PFSK-1 (cell line): Measurements from ENCODE around the gene PSMD10. TPM values are rescaled to one million over a fixed set of nuclear protein-coding genes. Genes with fewer than 3 reads are reported as not detected.

ENCODE experiments used
- FOXP2 ChIP-seq: optimal IDR thresholded peaks from 2 replicates; pipeline ENCODE3; 2011; ENCODE audit warnings: borderline replicate concordance, control low read depth, inconsistent platforms; ENCODE audit not compliant: insufficient read depth; ENCODE audit errors: extremely low read length, extremely low read depth
- POLR2AphosphoS5 ChIP-seq: IDR thresholded peaks from 2 replicates; pipeline ENCODE4 v1.6.1; 2012; ENCODE audit warnings: low read depth, mild to moderate bottlenecking, control low read depth, low read length, moderate library complexity
- SIN3A ChIP-seq: IDR thresholded peaks from 2 replicates; pipeline ENCODE4 v1.6.1; 2012; ENCODE audit warnings: mild to moderate bottlenecking, low read length, moderate library complexity, borderline replicate concordance; ENCODE audit not compliant: insufficient read depth
- TAF1 ChIP-seq: IDR thresholded peaks from 2 replicates; pipeline ENCODE4 v1.6.1; 2012; ENCODE audit warnings: low read length, control low read depth, borderline replicate concordance; ENCODE audit not compliant: insufficient read depth
- polyA plus RNA-seq: library from polyadenylated mRNA; unstranded; fragments of >200 nt; gene quantifications from one replicate; pipeline ENCODE4 v1.2.1, GENCODE V29; 2012; ENCODE audit warnings: low read depth, missing spikeins; ENCODE audit not compliant: insufficient read length
- TF ChIP-seq, protein P1 (sequence below), 2 experiments: IDR thresholded peaks; 2 replicates each; pipeline versions ENCODE4 v1.6.1 to v1.8.0; 2011 to 2012; ENCODE audit warnings: low read depth in 2 of 2, low read length in 2 of 2, control low read depth in 1 of 2, inconsistent platforms in 1 of 2, mild to moderate bottlenecking in 1 of 2, moderate library complexity in 1 of 2; ENCODE audit not compliant: insufficient read depth in 1 of 2

Gene PSMD10, protein sequence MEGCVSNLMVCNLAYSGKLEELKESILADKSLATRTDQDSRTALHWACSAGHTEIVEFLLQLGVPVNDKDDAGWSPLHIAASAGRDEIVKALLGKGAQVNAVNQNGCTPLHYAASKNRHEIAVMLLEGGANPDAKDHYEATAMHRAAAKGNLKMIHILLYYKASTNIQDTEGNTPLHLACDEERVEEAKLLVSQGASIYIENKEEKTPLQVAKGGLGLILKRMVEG
- 33.1 TPM for polyA plus RNA-seq

DNA sequence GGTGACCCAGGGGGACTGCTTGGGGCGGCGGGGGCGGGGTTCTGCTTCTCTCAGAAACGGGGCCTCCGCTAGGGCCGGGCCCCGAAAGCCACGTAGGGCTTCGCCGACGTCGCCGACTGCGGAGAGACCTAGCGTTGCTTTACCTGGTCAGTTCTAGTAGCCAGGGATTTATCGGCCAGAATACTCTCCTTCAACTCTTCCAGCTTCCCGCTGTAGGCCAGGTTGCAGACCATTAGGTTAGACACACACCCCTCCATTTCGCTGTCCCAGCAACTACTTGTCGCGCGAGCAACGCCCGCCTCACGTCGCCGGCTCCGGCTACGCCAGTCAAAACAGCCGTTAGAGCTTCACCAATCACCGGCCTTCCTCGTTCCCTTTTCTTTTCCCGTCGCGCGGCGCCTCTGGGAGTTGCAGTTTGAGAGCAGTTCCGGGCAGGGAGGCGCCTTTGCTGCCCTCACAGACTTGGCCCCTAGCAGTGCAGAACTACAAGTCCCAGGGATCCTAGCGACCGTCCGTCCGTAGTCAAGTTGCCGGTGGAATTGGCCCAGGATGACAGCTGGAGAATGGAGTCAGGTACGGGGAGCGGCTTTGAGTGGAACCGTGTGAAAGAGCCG lies at the start of gene PSMD10, which contains the start of gene ATG4A:
Gene PSMD10 (minus strand): TSS at position 279 of the 614 bp plus-strand sequence. CDS start 22 bp downstream, at position 257.
Gene ATG4A (plus strand): TSS at position 515 of the 614 bp plus-strand sequence. CDS start 49 bp downstream, at position 564.
- TF ChIP-seq SIN3A (no peak; the same call in 1 of the 2 replicates), FOXP2 (no peak), POLR2AphosphoS5 (peak; percentile 54; the same call in 1 of the 2 replicates), TAF1 (no peak)
- TF ChIP-seq, protein P1, sequence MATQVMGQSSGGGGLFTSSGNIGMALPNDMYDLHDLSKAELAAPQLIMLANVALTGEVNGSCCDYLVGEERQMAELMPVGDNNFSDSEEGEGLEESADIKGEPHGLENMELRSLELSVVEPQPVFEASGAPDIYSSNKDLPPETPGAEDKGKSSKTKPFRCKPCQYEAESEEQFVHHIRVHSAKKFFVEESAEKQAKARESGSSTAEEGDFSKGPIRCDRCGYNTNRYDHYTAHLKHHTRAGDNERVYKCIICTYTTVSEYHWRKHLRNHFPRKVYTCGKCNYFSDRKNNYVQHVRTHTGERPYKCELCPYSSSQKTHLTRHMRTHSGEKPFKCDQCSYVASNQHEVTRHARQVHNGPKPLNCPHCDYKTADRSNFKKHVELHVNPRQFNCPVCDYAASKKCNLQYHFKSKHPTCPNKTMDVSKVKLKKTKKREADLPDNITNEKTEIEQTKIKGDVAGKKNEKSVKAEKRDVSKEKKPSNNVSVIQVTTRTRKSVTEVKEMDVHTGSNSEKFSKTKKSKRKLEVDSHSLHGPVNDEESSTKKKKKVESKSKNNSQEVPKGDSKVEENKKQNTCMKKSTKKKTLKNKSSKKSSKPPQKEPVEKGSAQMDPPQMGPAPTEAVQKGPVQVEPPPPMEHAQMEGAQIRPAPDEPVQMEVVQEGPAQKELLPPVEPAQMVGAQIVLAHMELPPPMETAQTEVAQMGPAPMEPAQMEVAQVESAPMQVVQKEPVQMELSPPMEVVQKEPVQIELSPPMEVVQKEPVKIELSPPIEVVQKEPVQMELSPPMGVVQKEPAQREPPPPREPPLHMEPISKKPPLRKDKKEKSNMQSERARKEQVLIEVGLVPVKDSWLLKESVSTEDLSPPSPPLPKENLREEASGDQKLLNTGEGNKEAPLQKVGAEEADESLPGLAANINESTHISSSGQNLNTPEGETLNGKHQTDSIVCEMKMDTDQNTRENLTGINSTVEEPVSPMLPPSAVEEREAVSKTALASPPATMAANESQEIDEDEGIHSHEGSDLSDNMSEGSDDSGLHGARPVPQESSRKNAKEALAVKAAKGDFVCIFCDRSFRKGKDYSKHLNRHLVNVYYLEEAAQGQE (IDR thresholded peaks at IDR 0.05; ENCODE audit: insufficient read depth in 1 of 2, low read depth in 2 of 2, low read length in 2 of 2) = no peak

DNA sequence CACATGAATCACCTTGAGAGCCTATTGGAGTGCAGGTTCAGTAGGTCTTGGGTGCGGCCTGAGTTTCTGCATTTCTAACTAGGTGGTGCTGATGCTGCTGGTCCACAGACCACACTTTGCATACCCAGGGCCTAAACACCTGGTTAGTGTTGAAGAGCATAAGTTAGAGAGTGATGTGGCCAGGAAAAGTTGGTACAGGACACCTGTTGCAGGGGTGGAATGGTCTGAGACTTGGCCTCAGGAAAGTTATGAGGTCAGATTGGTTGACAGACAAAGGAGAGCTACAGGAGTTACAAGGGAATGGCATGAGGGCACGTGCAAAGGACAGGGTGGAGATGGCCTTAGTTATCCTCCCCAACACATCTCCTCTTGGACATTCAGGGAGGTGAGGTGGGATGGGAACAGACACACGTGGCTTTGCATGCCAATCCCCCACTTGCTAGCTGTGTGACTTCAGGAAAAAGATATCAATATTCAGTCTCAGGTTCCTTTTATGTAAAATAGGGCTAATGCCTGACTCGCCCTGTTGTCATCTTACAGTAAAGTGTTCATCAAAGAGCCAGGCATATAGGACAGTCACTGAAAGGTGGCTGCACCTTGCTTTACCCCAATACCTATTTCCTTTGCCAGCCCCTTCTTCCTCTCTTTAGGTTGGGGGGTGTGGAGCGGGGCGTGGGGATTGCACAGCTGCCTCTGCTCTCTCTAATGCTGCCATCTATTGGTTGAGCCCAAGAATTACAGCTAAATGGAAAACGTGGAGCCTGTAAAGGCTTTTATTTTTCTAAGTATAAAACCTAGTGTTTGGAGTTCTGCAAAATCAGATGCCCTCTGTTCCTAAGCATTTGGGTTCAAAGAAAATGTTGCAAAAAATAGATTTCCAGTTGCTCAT lies 47.7 kb upstream of the PSMD10 start:
- no peak for TF ChIP-seq POLR2AphosphoS5
- TF ChIP-seq FOXP2 = no peak
- TF ChIP-seq SIN3A = no peak
- TF ChIP-seq, protein P1 (IDR thresholded peaks at IDR 0.05; ENCODE audit: insufficient read depth in 1 of 2, low read depth in 2 of 2, low read length in 2 of 2) = no peak
- no peak for TF ChIP-seq TAF1

DNA sequence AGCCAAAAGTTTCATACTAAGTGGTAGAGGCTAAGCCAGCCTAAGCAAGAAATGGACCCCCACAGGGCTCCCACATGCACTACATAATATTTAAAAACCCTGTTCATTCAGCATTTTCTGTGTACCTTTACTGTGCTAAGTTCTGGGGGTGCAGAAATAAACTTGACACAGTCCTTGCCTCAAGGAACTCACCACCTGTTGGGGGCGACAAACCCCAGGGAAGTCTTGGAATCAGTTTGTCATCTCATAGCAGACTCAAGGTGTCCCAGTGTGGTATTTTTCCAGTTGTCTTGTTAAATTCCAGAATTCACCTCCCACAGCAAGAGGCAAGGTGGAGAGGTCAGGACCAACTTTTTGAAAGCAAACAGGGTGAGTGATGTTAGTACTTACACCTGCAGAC lies 43.4 kb upstream of the PSMD10 start:
- TF ChIP-seq POLR2AphosphoS5 (no peak), SIN3A (no peak), FOXP2 (no peak), TAF1 (no peak)
- TF ChIP-seq, protein P1 (IDR thresholded peaks at IDR 0.05; ENCODE audit: insufficient read depth in 1 of 2, low read depth in 2 of 2, low read length in 2 of 2) = no peak

DNA sequence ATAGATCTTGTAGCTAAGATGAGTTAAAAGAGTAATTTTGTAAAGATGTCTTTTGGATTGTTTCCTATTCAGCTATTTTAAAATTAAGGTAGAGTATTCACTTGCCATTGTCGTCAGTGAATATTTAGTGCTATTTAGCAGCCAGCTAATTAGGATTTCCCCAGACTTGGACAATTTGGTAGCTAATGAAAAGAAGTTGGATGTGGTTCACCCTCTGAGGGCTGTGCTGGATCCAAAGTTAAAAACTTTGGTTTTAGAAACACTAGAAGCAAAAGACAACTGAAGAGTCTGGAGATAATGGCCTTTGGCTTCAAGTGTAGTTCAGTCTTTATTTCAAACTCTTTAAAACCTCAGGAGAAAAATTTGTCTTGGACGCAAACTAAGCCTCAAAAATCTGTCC lies 41.5 kb upstream of the PSMD10 start:
- no peak for TF ChIP-seq TAF1
- no peak for TF ChIP-seq FOXP2
- no peak for TF ChIP-seq SIN3A
- TF ChIP-seq, protein P1 (IDR thresholded peaks at IDR 0.05; ENCODE audit: insufficient read depth in 1 of 2, low read depth in 2 of 2, low read length in 2 of 2) = no peak
- TF ChIP-seq POLR2AphosphoS5 = no peak
